ENCODE results near the gene LRRC27. TPM values are rescaled to one million over a fixed set of nuclear protein-coding genes. Genes with fewer than 3 reads are reported as not detected.

The LRRC27 gene
- 18.8 and 19.8 TPM in 2 replicates for total RNA-seq

GRCh38 chr10:132331601-132332432 lies at the start of gene LRRC27:
TSS of gene LRRC27 (plus strand) at chr10:132332193. CDS start at chr10:132333525, 1,332 bp downstream.

GRCh38 chr10:132307823-132308586 lies 24.0 kb upstream of the LRRC27 start, which contains the start of gene STK32C:
TSS of gene STK32C (minus strand) at chr10:132307950. CDS start at chr10:132307833, 117 bp downstream.

GRCh38 chr10:132397036-132397541 lies 65.1 kb downstream of the LRRC27 start, which contains the start of gene PWWP2B:
TSS of gene PWWP2B (plus strand) at chr10:132397200. CDS start at chr10:132397227, 27 bp downstream.

Other genes with a start within 250 kb of the LRRC27 start
- 4.4 and 6.1 TPM in 2 replicates for gene DPYSL4, start 145.2 kb upstream of the LRRC27 start, total RNA-seq
- gene STK32C, start 24.2 kb upstream of the LRRC27 start, total RNA-seq: 11.0 and 15.2 TPM in 2 replicates
- 26.0 and 26.3 TPM in 2 replicates for gene PWWP2B, start 65.0 kb downstream of the LRRC27 start, total RNA-seq
- 25.5 and 25.8 TPM in 2 replicates for gene INPP5A, start 205.6 kb downstream of the LRRC27 start, total RNA-seq